HepG2 (cell line): ENCODE measurements around the gene CNR2. TPM values are rescaled to one million over a fixed set of nuclear protein-coding genes. Genes with fewer than 3 reads are reported as not detected.
A peak's percentile ranks its signal among the peaks of the same experiment; 100 is the strongest.

Experiments used
- ARNT ChIP-seq: fragments of 450-650 bp; IDR thresholded peaks from 2 replicates; pipeline ENCODE4 v1.6.1; 2017
- CBFB ChIP-seq: sonication (generic); formaldehyde crosslinking; IDR thresholded peaks from 2 replicates; pipeline ENCODE4 v1.4.0; 2020; ENCODE audit warnings: missing genetic modification reagents
- GZF1 ChIP-seq: sonication (generic); formaldehyde crosslinking; IDR thresholded peaks from 2 replicates; pipeline ENCODE4 v1.5.1; 2020; ENCODE audit warnings: mild to moderate bottlenecking, missing genetic modification reagents
- KLF13 ChIP-seq: sonication (generic); formaldehyde crosslinking; IDR thresholded peaks from 2 replicates; pipeline ENCODE4 v1.4.0; 2020; ENCODE audit warnings: mild to moderate bottlenecking, missing genetic modification reagents
- MAFK ChIP-seq, 2 experiments: IDR thresholded peaks in 1 of 2; conservative IDR thresholded peaks in 1 of 2; 2 replicates each; pipeline ENCODE4 v1.6.1; 2011; ENCODE audit warnings: improper control_type of control experiment in 2 of 2, low read length in 2 of 2
- MEIS1 ChIP-seq: sonication (generic); formaldehyde crosslinking; IDR thresholded peaks from 2 replicates; pipeline ENCODE4 v1.9.0; 2021; ENCODE audit warnings: mild to moderate bottlenecking, missing genetic modification reagents, moderate library complexity, borderline replicate concordance
- NFRKB ChIP-seq: fragments of 450-650 bp; IDR thresholded peaks from 2 replicates; pipeline ENCODE4 v1.6.1; 2017
- PRMT3 ChIP-seq: sonication (generic); formaldehyde crosslinking; IDR thresholded peaks from 2 replicates; pipeline ENCODE4 v1.8.1; 2022; ENCODE audit warnings: low read depth, mild to moderate bottlenecking, moderate library complexity, missing genetic modification reagents, borderline replicate concordance
- ZC3H13 ChIP-seq: sonication (generic); formaldehyde crosslinking; IDR thresholded peaks from 2 replicates; pipeline ENCODE4 v1.8.1; 2023; ENCODE audit warnings: mild to moderate bottlenecking, missing genetic modification reagents, moderate library complexity
- ZNF136 ChIP-seq: sonication (generic); formaldehyde crosslinking; IDR thresholded peaks from 2 replicates; pipeline ENCODE4 v1.8.1; 2022; ENCODE audit warnings: low read depth, mild to moderate bottlenecking, moderate library complexity, missing genetic modification reagents
- ZNF251 ChIP-seq: sonication (generic); formaldehyde crosslinking; IDR thresholded peaks from 2 replicates; pipeline ENCODE4 v1.9.0; 2021; ENCODE audit warnings: mild to moderate bottlenecking, missing genetic modification reagents
- ZNF879 ChIP-seq: sonication (generic); formaldehyde crosslinking; IDR thresholded peaks from 2 replicates; pipeline ENCODE4 v1.8.1; 2023; ENCODE audit warnings: missing genetic modification reagents
- ZNF883 ChIP-seq: sonication (generic); formaldehyde crosslinking; IDR thresholded peaks from 2 replicates; pipeline ENCODE4 v1.5.1; 2020; ENCODE audit warnings: mild to moderate bottlenecking, missing genetic modification reagents; ENCODE audit errors: not compliant biosample characterization
- polyA plus RNA-seq, 8 experiments: library from polyadenylated mRNA; depleted of rRNA in 3 of 8; stranded (reverse) in 7 of 8; unstranded in 1 of 8; fragments of >200 nt; fragmentation: Illumina TruSeq in 4 of 8; extraction: Trizol in 4 of 8; gene quantifications; 2 replicates each; pipeline versions ENCODE4 v1.2.1 to v1.2.3, GENCODE V29; 2011 to 2016; ENCODE audit warnings: low read depth in 4 of 8, missing spikeins in 1 of 8, mixed read lengths in 1 of 8; ENCODE audit not compliant: insufficient read depth in 1 of 8
- total RNA-seq, 5 experiments: library from RNA; depleted of rRNA; stranded (reverse); fragments of >200 nt; fragmentation: Illumina TruSeq; extraction: Trizol; gene quantifications; 2 replicates each; pipeline ENCODE4 v1.2.3, GENCODE V29; 2016; ENCODE audit warnings: low read depth in 1 of 5
- TF ChIP-seq, protein P1 (sequence below): sonication (generic); formaldehyde crosslinking; IDR thresholded peaks from 2 replicates; pipeline ENCODE4 v1.4.0; 2020; ENCODE audit warnings: missing genetic modification reagents
- TF ChIP-seq, protein P2 (sequence below): sonication (generic); formaldehyde crosslinking; IDR thresholded peaks from 2 replicates; pipeline ENCODE4 v1.5.1; 2020; ENCODE audit warnings: missing genetic modification reagents, mild to moderate bottlenecking, borderline replicate concordance
- TF ChIP-seq, protein P3 (sequence below): sonication (generic); formaldehyde crosslinking; IDR thresholded peaks from 2 replicates; pipeline ENCODE4 v1.8.1; 2023; ENCODE audit warnings: mild to moderate bottlenecking, missing genetic modification reagents
- TF ChIP-seq, protein P4 (sequence below): sonication (generic); formaldehyde crosslinking; IDR thresholded peaks from 2 replicates; pipeline ENCODE4 v1.8.0; 2022; ENCODE audit warnings: mild to moderate bottlenecking, missing genetic modification reagents, borderline replicate concordance
- TF ChIP-seq, protein P5 (sequence below): sonication (generic); formaldehyde crosslinking; conservative IDR thresholded peaks from 2 replicates; pipeline ENCODE4 v1.8.0; 2022; ENCODE audit warnings: low read depth, missing genetic modification reagents
- TF ChIP-seq, protein P6 (sequence below): sonication (generic); formaldehyde crosslinking; IDR thresholded peaks from 2 replicates; pipeline ENCODE4 v1.4.0; 2020; ENCODE audit warnings: missing genetic modification reagents, borderline replicate concordance
- TF ChIP-seq, protein P7 (sequence below): conservative IDR thresholded peaks from 2 replicates; pipeline ENCODE4 v1.6.1; 2018; ENCODE audit warnings: missing genetic modification reagents

CNR2 gene
- total and polyA plus RNA-seq, 2 of the 13 experiments (the other 11 are each of a cell fraction or from before 2014, with no cell fraction given) = not detected

DNA sequence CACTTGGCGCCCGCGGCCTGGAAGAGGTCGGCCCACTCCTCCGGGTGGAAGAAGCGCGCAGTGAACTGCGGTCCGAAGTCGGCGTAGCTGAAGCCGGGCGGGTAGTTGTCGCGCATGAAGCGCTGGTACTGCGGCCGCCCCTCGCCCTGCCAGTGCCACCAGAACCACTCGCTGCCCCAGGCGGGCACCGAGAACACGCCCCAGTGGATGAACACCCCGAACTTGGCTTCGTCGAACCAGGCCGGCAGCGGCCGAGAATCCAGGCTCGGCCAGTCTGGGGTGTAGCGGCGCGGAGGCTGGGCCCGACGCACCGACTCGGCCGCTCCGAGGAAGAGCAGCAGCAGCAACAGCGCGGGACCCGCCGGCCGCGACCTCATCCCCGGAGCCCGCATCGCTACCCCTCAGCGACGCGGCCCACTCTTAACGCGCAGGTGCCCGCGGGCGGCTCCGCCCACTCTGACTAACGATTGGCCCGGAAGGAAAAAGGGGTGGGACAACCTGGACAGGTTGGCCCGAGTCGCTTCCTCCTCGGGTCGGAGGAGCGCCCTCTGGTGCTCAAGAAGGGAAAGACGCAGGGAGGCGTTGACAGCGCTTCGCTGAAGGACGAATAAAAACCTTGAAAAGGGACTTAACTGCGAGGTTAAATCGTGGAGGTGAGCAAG, 45.1 kb downstream of the CNR2 start, which contains the start of gene FUCA1 (continued):
- TF ChIP-seq MAFK (conservative IDR thresholded peaks at IDR 0.05 in 1 of 2, IDR thresholded peaks at IDR 0.05 in 1 of 2; ENCODE audit: low read length in 2 of 2) (no peak), ARNT (no peak), PRMT3 (CRISPR knock-in tag) (no peak), GZF1 (no peak), CBFB (CRISPR knock-in tag) (no peak), ZNF251 (CRISPR knock-in tag) (no peak), NFRKB (no peak), ZC3H13 (peak; percentile 77; the same call in 1 of the 2 replicates), MEIS1 (CRISPR knock-in tag) (no peak; the same call in 1 of the 2 replicates), KLF13 (CRISPR knock-in tag) (no peak), ZNF136 (CRISPR knock-in tag) (no peak), ZNF879 (no peak), ZNF883 (CRISPR knock-in tag) (no peak)
- TF ChIP-seq, protein P1, sequence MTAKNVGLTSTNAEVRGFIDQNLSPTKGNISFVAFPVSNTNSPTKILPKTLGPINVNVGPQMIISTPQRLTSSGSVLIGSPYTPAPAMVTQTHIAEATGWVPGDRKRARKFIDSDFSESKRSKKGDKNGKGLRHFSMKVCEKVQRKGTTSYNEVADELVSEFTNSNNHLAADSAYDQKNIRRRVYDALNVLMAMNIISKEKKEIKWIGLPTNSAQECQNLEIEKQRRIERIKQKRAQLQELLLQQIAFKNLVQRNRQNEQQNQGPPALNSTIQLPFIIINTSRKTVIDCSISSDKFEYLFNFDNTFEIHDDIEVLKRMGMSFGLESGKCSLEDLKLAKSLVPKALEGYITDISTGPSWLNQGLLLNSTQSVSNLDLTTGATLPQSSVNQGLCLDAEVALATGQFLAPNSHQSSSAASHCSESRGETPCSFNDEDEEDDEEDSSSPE (CRISPR knock-in tag) = peak; percentile 59; the same call in 1 of the 2 replicates
- TF ChIP-seq, protein P2, sequence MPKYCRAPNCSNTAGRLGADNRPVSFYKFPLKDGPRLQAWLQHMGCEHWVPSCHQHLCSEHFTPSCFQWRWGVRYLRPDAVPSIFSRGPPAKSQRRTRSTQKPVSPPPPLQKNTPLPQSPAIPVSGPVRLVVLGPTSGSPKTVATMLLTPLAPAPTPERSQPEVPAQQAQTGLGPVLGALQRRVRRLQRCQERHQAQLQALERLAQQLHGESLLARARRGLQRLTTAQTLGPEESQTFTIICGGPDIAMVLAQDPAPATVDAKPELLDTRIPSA (CRISPR knock-in tag) = no peak; the same call in 1 of the 2 replicates
- TF ChIP-seq, protein P3, sequence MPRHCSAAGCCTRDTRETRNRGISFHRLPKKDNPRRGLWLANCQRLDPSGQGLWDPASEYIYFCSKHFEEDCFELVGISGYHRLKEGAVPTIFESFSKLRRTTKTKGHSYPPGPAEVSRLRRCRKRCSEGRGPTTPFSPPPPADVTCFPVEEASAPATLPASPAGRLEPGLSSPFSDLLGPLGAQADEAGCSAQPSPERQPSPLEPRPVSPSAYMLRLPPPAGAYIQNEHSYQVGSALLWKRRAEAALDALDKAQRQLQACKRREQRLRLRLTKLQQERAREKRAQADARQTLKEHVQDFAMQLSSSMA (CRISPR knock-in tag) = no peak
- TF ChIP-seq, protein P4, sequence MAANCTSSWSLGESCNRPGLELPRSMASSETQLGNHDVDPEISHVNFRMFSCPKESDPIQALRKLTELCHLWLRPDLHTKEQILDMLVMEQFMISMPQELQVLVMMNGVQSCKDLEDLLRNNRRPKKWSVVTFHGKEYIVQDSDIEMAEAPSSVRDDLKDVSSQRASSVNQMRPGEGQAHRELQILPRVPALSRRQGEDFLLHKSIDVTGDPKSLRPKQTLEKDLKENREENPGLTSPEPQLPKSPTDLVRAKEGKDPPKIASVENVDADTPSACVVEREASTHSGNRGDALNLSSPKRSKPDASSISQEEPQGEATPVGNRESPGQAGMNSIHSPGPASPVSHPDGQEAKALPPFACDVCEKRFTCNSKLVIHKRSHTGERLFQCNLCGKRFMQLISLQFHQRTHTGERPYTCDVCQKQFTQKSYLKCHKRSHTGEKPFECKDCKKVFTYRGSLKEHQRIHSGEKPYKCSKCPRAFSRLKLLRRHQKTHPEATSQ (CRISPR knock-in tag) = no peak
- TF ChIP-seq, protein P5, sequence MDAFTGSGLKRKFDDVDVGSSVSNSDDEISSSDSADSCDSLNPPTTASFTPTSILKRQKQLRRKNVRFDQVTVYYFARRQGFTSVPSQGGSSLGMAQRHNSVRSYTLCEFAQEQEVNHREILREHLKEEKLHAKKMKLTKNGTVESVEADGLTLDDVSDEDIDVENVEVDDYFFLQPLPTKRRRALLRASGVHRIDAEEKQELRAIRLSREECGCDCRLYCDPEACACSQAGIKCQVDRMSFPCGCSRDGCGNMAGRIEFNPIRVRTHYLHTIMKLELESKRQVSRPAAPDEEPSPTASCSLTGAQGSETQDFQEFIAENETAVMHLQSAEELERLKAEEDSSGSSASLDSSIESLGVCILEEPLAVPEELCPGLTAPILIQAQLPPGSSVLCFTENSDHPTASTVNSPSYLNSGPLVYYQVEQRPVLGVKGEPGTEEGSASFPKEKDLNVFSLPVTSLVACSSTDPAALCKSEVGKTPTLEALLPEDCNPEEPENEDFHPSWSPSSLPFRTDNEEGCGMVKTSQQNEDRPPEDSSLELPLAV (CRISPR knock-in tag) = no peak
- TF ChIP-seq, protein P6, sequence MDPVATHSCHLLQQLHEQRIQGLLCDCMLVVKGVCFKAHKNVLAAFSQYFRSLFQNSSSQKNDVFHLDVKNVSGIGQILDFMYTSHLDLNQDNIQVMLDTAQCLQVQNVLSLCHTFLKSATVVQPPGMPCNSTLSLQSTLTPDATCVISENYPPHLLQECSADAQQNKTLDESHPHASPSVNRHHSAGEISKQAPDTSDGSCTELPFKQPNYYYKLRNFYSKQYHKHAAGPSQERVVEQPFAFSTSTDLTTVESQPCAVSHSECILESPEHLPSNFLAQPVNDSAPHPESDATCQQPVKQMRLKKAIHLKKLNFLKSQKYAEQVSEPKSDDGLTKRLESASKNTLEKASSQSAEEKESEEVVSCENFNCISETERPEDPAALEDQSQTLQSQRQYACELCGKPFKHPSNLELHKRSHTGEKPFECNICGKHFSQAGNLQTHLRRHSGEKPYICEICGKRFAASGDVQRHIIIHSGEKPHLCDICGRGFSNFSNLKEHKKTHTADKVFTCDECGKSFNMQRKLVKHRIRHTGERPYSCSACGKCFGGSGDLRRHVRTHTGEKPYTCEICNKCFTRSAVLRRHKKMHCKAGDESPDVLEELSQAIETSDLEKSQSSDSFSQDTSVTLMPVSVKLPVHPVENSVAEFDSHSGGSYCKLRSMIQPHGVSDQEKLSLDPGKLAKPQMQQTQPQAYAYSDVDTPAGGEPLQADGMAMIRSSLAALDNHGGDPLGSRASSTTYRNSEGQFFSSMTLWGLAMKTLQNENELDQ = no peak
- TF ChIP-seq, protein P7, sequence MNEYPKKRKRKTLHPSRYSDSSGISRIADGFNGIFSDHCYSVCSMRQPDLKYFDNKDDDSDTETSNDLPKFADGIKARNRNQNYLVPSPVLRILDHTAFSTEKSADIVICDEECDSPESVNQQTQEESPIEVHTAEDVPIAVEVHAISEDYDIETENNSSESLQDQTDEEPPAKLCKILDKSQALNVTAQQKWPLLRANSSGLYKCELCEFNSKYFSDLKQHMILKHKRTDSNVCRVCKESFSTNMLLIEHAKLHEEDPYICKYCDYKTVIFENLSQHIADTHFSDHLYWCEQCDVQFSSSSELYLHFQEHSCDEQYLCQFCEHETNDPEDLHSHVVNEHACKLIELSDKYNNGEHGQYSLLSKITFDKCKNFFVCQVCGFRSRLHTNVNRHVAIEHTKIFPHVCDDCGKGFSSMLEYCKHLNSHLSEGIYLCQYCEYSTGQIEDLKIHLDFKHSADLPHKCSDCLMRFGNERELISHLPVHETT (CRISPR knock-in tag) = no peak
